ENCODE measurements around the gene C3orf20.

Gene C3orf20

GRCh38 chr3:14678015-14678503, 3.1 kb downstream of the C3orf20 start:
- no peak overlapping the region for H3K4me3 ChIP-seq (ENCODE audit: low read depth, low read length)
- TF ChIP-seq CTCF (IDR thresholded peaks at IDR 0.05; ENCODE audit: low read depth, low read length): no peak
- DNase-seq (ENCODE audit: low read depth, low spot score): no peak
- in situ Hi-C loops (cut with HindIII; ENCODE audit: low sequenced_read_pairs): no loop called here

- H3K4me3 ChIP-seq (ENCODE audit: low read depth, low read length): no peak overlapping the region
- DNase-seq (ENCODE audit: low read depth, low spot score): no peak
- in situ Hi-C loops (cut with HindIII; ENCODE audit: low sequenced_read_pairs): no loop called here
- TF ChIP-seq CTCF (IDR thresholded peaks at IDR 0.05; ENCODE audit: low read depth, low read length): no peak
Measured at GRCh38 chr3:14680115-14680514, 5.2 kb downstream of the C3orf20 start.

GRCh38 chr3:14680716-14681115, 5.8 kb downstream of the C3orf20 start:
- DNase-seq (ENCODE audit: low read depth, low spot score): no peak
- TF ChIP-seq CTCF (IDR thresholded peaks at IDR 0.05; ENCODE audit: low read depth, low read length): no peak
- in situ Hi-C loops (cut with HindIII; ENCODE audit: low sequenced_read_pairs): no loop called here
- H3K4me3 ChIP-seq (ENCODE audit: low read depth, low read length): no peak overlapping the region

GRCh38 chr3:14684447-14684846, 9.5 kb downstream of the C3orf20 start:
- no peak for TF ChIP-seq CTCF (IDR thresholded peaks at IDR 0.05; ENCODE audit: low read depth, low read length)
- H3K4me3 ChIP-seq (ENCODE audit: low read depth, low read length): no peak overlapping the region
- in situ Hi-C loops (cut with HindIII; ENCODE audit: low sequenced_read_pairs): no loop called here
- DNase-seq (ENCODE audit: low read depth, low spot score): no peak

GRCh38 chr3:14685179-14685578, 10.2 kb downstream of the C3orf20 start:
- no peak for DNase-seq (ENCODE audit: low read depth, low spot score)
- TF ChIP-seq CTCF (IDR thresholded peaks at IDR 0.05; ENCODE audit: low read depth, low read length): no peak
- no peak overlapping the region for H3K4me3 ChIP-seq (ENCODE audit: low read depth, low read length)
- in situ Hi-C loops (cut with HindIII; ENCODE audit: low sequenced_read_pairs): no loop called here

- TF ChIP-seq CTCF (IDR thresholded peaks at IDR 0.05; ENCODE audit: low read depth, low read length): no peak
- in situ Hi-C loops (cut with HindIII; ENCODE audit: low sequenced_read_pairs): no loop called here
Measured at GRCh38 chr3:14687360-14687759, 12.4 kb downstream of the C3orf20 start.

GRCh38 chr3:14688525-14688924, 13.6 kb downstream of the C3orf20 start:
- TF ChIP-seq CTCF (IDR thresholded peaks at IDR 0.05; ENCODE audit: low read depth, low read length): no peak
- no peak for DNase-seq (ENCODE audit: low read depth, low spot score)
- no peak overlapping the region for H3K4me3 ChIP-seq (ENCODE audit: low read depth, low read length)
- in situ Hi-C loops (cut with HindIII; ENCODE audit: low sequenced_read_pairs): no loop called here

More at GRCh38 chr3:14687360-14687759, 12.4 kb downstream of the C3orf20 start:
- no peak for DNase-seq (ENCODE audit: low read depth, low spot score)
- H3K4me3 ChIP-seq (ENCODE audit: low read depth, low read length): no peak overlapping the region

All from astrocyte of the spinal cord (primary cell).